ENCODE data around the gene AWAT1.

DNA sequence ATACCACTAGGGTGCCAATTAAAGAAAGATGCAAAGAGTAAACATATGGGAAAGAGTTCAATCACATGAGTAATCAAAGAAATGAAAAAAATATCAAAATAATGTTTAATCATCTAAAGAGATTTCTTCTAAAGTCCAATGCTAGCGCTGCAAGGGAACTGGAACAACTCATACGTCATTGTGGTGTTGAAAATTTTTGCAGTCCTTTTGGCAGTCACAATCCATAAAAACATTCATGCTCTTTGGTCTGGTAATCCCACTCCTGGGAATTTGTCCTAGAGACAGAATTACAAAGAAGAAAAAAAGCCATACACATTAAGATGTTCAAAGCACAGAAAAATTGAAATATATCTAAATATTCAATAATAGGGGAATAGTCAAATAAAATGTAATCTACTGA lies 21.0 kb downstream of the AWAT1 start:
- TF ChIP-seq, protein P1, sequence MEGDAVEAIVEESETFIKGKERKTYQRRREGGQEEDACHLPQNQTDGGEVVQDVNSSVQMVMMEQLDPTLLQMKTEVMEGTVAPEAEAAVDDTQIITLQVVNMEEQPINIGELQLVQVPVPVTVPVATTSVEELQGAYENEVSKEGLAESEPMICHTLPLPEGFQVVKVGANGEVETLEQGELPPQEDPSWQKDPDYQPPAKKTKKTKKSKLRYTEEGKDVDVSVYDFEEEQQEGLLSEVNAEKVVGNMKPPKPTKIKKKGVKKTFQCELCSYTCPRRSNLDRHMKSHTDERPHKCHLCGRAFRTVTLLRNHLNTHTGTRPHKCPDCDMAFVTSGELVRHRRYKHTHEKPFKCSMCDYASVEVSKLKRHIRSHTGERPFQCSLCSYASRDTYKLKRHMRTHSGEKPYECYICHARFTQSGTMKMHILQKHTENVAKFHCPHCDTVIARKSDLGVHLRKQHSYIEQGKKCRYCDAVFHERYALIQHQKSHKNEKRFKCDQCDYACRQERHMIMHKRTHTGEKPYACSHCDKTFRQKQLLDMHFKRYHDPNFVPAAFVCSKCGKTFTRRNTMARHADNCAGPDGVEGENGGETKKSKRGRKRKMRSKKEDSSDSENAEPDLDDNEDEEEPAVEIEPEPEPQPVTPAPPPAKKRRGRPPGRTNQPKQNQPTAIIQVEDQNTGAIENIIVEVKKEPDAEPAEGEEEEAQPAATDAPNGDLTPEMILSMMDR (IDR thresholded peaks at IDR 0.05; ENCODE audit: low read depth, low read length, missing input control) = no peak
- no peak for TF ChIP-seq REST (IDR thresholded peaks at IDR 0.05)
- TF ChIP-seq HNF4G (IDR thresholded peaks at IDR 0.05) = no peak
- TF ChIP-seq RAD21 (IDR thresholded peaks at IDR 0.05) = no peak
- TF ChIP-seq, protein P2, sequence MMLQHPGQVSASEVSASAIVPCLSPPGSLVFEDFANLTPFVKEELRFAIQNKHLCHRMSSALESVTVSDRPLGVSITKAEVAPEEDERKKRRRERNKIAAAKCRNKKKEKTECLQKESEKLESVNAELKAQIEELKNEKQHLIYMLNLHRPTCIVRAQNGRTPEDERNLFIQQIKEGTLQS (IDR thresholded peaks at IDR 0.05) = no peak
- TF ChIP-seq MAX (IDR thresholded peaks at IDR 0.05) = no peak
- TF ChIP-seq TAF1 (conservative IDR thresholded peaks at IDR 0.05) = no peak
- TF ChIP-seq FOXA1 (IDR thresholded peaks at IDR 0.05) = no peak

Measured in liver (tissue), 3 donors.